Pons (tissue), 1 donor: Measurements from ENCODE around the gene ATP5F1D.

ENCODE experiments used
- DNase-seq: peaks from one replicate; pipeline ENCODE4 v3.0.0-alpha.2; 2016; ENCODE audit warnings: low spot score

Gene ATP5F1D

GRCh38 chr19:1270854-1271527, 29.4 kb downstream of the ATP5F1D start:
- DNase-seq = no peak

DNA sequence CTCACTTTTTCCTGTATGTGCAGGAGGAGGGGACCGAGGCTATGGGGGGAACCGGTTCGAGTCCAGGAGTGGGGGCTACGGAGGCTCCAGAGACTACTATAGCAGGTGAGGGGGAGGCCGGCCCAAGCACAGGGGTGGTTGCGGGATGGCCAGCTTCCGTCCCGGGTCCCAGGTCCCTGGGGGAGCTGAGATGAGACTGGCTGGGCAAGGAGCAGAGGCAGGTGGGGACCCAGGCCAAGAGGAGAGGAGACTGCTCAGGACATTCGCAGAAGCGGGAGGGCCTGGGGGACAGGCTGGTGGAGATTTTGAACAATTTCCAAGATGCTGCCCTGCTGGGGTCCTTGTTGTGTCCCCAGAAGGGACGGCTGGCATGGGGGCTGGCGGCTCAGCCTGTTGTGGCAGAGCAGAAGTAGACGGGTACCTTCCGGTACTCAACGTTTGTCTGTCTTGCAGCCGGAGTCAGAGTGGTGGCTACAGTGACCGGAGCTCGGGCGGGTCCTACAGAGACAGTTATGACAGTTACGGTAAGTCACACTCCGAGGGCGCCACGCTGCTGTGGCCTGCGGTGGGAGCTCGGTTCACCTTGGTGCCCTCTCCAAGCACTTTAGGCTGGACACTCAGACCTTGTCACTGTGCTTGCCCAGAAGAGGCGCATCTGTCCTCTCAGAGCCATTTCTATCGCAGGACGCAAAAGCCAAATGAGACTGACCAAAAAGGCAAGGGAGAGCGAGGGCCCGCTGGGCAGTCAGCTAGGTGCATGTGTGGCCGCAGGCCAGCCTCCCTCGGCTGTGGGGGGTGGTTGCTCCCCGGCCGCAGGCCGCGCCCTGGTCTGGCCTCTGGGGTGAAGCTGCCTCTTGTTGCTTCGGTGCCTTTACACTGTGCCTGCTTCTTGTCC, 30.2 kb downstream of the ATP5F1D start:
- DNase-seq = no peak

DNA sequence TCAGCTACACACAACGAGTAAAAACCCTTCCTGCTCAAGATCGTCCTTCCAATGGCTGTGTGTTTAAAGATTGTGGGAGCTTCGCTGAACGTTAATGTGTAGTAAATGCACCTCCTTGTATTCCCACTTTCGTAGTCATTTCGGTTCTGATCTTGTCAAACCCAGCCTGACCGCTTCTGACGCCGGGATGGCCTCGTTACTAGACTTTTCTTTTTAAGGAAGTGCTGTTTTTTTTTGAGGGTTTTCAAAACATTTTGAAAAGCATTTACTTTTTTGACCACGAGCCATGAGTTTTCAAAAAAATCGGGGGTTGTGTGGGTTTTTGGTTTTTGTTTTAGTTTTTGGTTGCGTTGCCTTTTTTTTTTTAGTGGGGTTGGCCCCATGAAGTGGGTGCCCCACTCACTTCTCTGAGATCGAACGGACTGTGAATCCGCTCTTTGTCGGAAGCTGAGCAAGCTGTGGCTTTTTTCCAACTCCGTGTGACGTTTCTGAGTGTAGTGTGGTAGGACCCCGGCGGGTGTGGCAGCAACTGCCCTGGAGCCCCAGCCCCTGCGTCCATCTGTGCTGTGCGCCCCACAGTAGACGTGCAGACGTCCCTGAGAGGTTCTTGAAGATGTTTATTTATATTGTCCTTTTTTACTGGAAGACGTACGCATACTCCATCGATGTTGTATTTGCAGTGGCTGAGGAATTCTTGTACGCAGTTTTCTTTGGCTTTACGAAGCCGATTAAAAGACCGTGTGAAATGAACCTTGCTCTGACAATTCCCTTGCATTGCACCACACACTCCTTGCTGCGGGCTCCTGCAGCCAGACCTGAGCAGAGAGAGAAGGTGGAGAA, 31.1 kb downstream of the ATP5F1D start:
- DNase-seq = peak; percentile 68

- no peak for DNase-seq
These were observed 31.9 kb downstream of the ATP5F1D start for GRCh38 chr19:1273263-1274041.

GRCh38 chr19:1274081-1274851, 32.7 kb downstream of the ATP5F1D start:
- DNase-seq = no peak

GRCh38 chr19:1274852-1275259, 33.3 kb downstream of the ATP5F1D start:
- DNase-seq = peak; percentile 23

DNA sequence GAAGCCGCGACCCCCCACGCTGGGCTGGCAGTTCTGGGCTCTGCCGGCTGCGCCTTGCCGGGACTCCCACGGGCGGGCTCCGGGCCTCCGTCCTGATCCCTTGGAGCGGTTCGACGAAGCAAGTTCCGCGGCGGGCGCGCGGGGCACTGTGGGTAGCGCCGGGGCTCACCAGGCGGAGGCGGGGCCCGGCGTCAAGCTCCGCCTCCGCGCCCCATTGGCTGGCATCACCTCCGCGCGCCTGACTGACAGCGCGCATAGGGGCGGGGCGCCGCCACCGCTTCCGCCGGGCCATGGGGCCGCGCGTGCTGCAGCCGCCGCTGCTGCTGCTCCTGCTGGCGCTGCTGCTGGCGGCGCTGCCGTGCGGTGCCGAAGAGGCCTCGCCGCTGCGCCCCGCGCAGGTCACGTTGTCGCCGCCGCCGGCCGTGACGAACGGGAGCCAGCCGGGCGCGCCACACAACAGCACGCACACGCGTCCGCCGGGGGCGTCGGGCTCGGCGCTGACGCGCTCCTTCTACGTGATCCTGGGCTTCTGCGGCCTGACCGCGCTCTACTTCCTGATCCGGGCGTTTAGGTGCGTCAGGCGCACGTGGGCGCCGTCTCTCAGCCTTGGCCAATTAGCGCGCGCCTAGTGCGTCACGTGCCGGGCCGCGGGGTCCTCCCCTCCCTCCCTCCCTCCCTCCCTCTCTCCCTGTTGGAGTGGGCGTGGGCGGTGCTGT, 33.9 kb downstream of the ATP5F1D start, which contains the start of gene FAM174C:
FAM174C (plus strand) TSS at position 271 of the 716 bp plus-strand sequence; CDS start at position 291, 20 bp downstream.
- DNase-seq = peak; percentile 90

- DNase-seq = peak; percentile 22
These were observed 34.6 kb downstream of the ATP5F1D start for GRCh38 chr19:1275976-1276627.

DNA sequence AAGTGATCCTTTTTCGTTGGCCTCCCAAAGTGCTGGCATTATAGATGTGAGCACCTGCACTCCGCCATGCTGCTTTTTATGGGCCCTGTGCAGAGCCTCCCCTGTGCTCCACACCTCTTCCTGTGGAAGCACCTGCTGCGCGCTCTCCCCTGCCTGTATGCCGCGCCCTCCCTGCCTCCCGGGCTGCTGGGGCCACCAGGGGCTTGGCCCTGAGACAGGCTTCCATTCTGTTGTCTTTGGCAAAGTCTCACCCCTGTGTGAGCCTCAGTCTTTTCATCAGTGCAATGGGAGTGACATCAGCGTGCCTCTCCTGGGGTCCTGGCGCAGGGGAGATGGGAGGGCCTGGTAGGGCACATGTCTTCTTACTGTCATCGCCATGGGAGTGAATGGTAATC, 35.1 kb downstream of the ATP5F1D start:
- no peak for DNase-seq

- DNase-seq = no peak
These were observed 35.5 kb downstream of the ATP5F1D start for GRCh38 chr19:1277061-1277460.

GRCh38 chr19:1278074-1278473, 36.5 kb downstream of the ATP5F1D start:
- DNase-seq = no peak

DNA sequence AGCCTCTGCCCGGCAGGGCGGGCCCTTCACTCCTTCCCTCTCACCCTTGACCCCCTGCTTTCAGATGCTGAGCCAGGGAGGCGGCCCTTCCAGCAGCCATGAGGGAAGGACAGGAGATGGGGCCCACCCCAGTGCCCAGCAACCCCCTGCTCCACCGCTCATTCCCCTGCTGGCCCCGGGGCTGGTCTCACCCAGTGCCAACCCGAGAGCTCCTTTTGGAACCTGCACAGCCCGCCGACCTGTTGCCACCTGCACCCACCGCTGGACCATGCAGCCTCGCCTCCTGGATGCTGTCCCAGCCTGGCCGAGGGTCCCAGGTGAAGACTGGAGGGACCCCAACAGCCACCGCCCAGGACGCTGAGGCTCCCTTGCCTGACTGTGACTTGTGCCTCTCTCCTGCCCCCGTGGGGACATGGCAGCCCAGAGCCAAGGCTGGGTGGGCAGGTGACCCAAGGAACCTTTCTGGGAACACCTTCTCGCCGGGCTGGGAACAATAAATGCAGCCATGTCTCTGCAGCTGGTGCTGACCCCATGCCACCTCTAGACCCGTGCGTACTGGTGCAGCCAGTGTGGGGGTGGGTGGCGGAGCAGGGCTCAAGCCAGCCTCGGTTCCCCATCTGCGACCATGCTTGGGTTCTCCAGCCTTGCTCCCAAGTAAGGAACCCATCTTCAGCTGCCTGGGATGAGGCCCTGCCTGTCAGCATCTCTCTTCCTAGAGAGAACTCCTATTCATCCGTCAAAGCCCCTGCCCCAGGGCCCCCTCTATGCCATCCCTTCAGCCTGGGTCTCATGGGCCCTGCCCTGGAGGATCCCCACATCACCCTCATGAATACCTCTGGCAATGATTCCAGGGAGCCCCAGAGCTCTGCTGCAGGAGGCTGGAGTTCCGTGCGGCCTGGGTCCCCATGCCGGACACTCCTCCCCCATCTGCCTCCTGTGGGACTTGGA, 37.4 kb downstream of the ATP5F1D start:
- no peak for DNase-seq

DNA sequence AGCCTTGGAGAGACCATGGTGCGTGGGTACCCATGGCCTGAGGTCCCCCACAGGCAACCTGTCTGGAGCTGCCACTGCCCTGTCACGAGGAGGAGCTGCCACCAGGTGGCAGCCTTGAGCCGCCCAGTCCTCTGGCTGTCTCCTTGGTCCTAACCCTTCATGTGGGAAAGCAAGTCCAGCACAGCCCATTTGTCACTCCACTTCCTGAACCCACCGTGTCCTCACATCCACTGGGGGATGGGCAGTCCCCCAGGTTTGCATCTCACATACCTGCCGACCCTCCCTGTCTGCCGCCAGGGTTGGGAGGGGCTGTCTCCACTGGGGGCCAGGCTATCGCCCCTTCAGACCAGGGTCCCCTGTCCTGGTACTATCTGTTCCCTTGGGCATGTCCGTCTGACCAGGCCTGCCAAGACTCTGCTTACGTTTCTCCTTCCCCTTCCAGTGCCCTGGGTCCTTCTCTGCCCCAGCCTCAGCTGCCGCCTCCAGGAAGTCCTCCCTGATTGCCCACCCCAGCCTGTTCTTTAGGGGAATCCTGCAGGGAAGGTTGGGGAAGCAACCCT, 38.3 kb downstream of the ATP5F1D start:
- peak; percentile 88 for DNase-seq

DNA sequence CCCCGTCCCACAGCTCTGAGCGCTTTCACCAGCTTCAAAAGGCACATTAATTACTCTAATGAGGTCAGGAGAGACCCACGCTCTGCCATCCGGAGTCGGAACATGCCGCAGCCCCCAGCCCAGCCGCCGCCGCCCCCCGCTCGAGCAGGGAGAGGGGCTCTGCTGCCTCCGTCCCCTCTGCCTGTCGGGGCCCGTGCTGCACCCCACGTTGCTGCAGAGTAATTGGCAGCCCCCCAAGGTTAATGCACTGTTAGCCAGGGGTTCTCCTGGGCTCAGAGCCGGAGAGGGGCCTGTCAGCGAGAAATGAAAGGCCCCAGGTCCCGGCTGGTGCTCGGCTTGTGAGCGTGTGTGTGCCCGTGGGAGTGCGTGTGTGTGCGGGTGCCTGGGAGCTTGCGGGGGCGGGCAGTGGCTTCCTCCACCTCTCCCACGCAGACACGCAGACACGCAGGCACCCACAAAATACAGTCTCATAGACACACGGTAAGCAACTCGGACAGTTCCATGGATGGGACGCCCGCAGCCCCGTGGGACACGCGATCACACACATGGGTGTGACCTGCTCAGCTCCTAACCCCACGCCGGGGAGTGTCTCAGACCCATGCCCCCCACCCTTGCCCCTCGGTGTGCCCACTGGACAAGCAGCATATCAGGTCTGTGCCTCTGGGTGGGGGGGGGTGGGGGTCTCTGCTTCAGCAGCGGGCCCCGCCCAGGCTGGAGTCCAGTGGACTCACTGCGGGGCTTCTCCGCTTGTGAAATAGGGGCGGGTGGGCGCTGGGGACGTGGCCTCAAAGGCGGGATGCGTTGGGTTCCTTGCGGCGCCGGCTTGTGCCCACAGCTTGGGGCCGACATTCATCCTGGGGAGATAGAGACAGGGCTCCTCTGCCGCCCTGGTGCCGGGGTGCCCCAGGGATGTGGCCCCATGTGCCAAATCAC, 39.4 kb downstream of the ATP5F1D start:
- DNase-seq = no peak

GRCh38 chr19:1281569-1282287, 40.2 kb downstream of the ATP5F1D start:
- DNase-seq = no peak

DNA sequence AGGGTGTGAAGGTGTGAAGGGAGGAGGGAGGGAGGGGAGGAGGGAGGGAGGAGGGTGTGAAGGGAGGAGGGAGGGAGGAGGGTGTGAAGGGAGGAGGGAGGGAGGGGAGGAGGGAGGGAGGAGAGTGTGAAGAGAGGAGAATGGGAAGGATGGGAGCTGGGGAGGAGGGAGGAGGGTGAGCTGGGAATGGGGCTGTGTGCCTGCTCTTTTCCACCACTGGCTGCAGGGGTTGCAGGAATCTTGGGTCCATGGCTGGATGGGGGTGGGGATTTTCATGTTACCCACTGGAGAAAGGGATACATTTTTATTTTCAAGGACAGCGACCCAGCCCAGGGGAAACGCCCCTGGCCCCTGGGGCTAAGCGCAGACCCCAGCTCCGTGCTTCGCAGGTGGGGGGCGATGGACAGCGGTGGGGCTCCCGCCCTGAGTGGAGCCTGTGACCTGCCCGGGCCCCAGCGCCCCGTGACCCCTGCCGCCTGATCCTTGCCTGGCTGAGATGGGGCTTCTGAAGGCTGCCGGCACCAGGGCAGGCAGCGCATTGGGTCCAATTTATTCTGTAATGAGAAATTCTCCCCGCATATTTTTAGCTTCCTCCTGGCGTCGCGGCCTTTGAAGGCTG, 41.1 kb downstream of the ATP5F1D start:
- no peak for DNase-seq
